Astrocyte of the spinal cord (primary cell): Measurements from ENCODE around the gene EML5.

Experiments
- DNase-seq: peaks from one replicate; pipeline ENCODE4 v3.0.0; 2011; ENCODE audit warnings: low read depth, low spot score
- H3K4me3 ChIP-seq: 2 replicates; pipeline ENCODE4 v1.5.1; 2011; ENCODE audit warnings: low read depth, mild to moderate bottlenecking, low read length, moderate library complexity
- CTCF ChIP-seq: IDR thresholded peaks from 2 replicates; pipeline ENCODE4 v1.5.1; 2012; ENCODE audit warnings: low read depth, mild to moderate bottlenecking, low read length, inconsistent platforms
- in situ Hi-C: cut with HindIII; loops from 2 replicates; pipeline ENCODE4 v1.10.0; 2017; ENCODE audit warnings: low sequenced_read_pairs

Gene EML5

DNA sequence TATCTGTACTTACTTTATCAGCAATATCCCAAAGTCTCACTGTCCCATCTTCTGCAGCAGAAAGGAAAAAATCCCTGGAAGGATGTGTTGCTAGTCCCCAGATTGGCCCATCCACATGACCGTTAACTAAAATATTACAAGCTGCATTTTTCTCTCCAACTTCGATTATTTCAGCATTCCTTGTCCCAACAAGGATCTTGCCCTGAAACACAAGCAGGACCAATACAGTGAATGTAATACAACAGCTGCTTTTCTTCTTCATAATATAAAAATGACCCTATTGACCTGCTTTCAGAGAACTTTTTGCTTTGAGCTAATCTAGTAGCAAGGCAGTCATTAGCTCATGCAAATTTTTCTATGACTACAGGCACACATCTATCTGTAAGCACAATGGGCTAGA is 171.7 kb downstream of the EML5 start:
- H3K4me3 ChIP-seq = no peak overlapping the region
- TF ChIP-seq CTCF = no peak
- in situ Hi-C loops = no loop called here
- no peak for DNase-seq

DNA sequence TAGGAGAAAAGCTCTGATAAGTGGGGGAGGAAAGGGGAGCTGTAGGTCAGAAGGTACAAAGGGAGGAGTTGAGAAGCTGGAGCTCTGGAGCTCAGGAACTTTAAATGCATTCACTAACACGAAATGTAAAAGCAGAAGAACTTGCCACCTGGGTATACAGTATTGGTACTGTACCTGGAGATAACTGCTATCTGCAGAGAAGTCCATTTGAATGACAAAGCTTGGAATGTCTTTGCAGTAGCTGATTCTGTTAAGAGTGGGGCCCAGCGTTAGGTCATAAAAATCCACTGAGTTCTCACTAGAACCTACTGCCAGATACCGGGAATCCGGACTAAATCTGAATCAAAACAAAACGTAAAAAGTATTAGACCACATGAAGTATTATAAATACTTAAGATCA is 174.3 kb downstream of the EML5 start:
- no peak for DNase-seq
- no peak overlapping the region for H3K4me3 ChIP-seq
- in situ Hi-C loops = no loop called here
- no peak for TF ChIP-seq CTCF

GRCh38 chr14:88617479-88617878 is 175.3 kb downstream of the EML5 start:
- H3K4me3 ChIP-seq = no peak overlapping the region
- no peak for DNase-seq
- in situ Hi-C loops = no loop called here
- TF ChIP-seq CTCF = no peak

DNA sequence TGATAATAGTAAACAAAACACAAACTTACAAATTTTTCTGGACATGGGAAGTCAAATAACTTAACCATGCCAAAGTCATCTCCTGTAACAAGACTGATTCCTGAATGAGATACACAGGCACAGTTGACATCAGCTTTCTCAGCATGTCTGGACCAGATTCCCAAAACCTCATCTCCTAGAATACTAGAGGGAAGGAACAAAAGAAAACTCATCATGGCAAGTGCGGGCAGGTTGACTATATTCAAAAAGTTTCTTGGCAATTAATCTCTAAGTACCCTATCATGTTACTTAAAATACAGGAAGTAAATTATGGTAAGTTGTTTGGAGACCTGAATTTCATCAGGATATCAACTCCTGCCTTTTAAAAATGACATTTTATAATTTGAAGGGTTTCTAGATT is 176.1 kb downstream of the EML5 start:
- no peak overlapping the region for H3K4me3 ChIP-seq
- DNase-seq = no peak
- in situ Hi-C loops = no loop called here
- no peak for TF ChIP-seq CTCF

DNA sequence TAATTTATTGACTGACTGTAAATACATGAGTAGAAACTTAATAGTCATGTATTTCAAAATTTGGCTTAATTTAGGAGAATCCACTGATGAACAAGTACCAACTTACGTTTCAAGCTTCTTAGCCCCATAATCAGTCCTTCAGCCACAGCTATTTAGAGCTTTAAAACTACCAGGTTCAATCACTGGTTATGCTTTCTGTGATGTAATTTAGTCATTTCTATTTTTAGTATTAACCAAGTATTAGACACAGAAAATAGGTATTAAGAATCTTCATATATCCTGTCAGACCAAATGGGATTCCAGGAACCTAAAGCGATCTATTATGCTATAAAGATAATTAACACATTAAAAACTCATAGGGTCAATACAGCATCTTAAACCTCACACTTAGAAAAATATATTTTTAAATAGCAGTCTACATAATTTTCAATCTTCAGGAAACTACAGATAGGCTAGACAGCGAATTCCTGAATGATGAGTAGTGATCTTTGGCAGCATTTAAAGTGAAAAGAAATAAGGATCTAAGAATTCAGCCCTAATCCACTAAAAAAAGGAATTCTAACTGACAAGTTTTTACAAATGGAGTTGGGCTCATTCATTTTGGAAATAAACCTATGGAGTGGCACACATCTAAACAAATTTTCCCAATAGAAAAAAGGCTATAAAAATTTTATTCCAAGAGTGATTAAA is 178.4 kb downstream of the EML5 start:
- peak; percentile 84 for DNase-seq
- in situ Hi-C loops = no loop called here

GRCh38 chr14:88613552-88614010 is 179.2 kb downstream of the EML5 start:
- TF ChIP-seq CTCF = no peak
- in situ Hi-C loops = no loop called here

More for the DNA sequence above, 178.4 kb downstream of the EML5 start:
- no peak for TF ChIP-seq CTCF
- no peak overlapping the region for H3K4me3 ChIP-seq

More at GRCh38 chr14:88613552-88614010, 179.2 kb downstream of the EML5 start:
- peak; percentile 85 for DNase-seq
- H3K4me3 ChIP-seq = no peak overlapping the region
